ENCODE measurements around the gene BPIFA2.

BPIFA2 gene

GRCh38 chr20:33192912-33193501 is 25.0 kb downstream of the BPIFA2 start:
- FAIRE-seq (peak; percentile 17), DNase-seq (ENCODE audit: low spot score) (peak; percentile 20)

- DNase-seq (ENCODE audit: low spot score) = no peak
- FAIRE-seq = no peak
Measured at GRCh38 chr20:33199026-33199425, 31.1 kb downstream of the BPIFA2 start.

GRCh38 chr20:33202451-33202850 is 34.5 kb downstream of the BPIFA2 start:
- no peak for FAIRE-seq
- no peak for DNase-seq (ENCODE audit: low spot score)

GRCh38 chr20:33203444-33203843 is 35.5 kb downstream of the BPIFA2 start:
- DNase-seq (ENCODE audit: low spot score) (no peak), FAIRE-seq (no peak)

- FAIRE-seq (peak; percentile 93), DNase-seq (ENCODE audit: low spot score) (peak; percentile 87)
Measured at GRCh38 chr20:33209789-33210188, 41.8 kb downstream of the BPIFA2 start.

GRCh38 chr20:33210371-33210770 is 42.4 kb downstream of the BPIFA2 start:
- DNase-seq (ENCODE audit: low spot score) = no peak
- FAIRE-seq = no peak

GRCh38 chr20:33211817-33212424 is 44.0 kb downstream of the BPIFA2 start:
- DNase-seq (ENCODE audit: low spot score) (peak; percentile 55), FAIRE-seq (no peak)

GRCh38 chr20:33217052-33217451 is 49.1 kb downstream of the BPIFA2 start, which contains the start of gene BPIFA3:
Gene BPIFA3 (plus strand): TSS chr20:33217352. CDS start chr20:33217537, 185 bp downstream.
- FAIRE-seq (no peak), DNase-seq (ENCODE audit: low spot score) (no peak)

GRCh38 chr20:33224399-33224798 is 56.4 kb downstream of the BPIFA2 start:
- DNase-seq (ENCODE audit: low spot score) (no peak), FAIRE-seq (no peak)

GRCh38 chr20:33229843-33230242 is 61.9 kb downstream of the BPIFA2 start:
- DNase-seq (ENCODE audit: low spot score) (no peak), FAIRE-seq (no peak)
